HG03097 (cell line): ENCODE data around the gene SLC13A4.

Source experiments
- ATAC-seq: cut with Tn5 transposase; IDR thresholded peaks from one replicate; pipeline ENCODE4 v1.9.1; 2021; ENCODE audit not compliant: unreplicated experiment, low FRiP score

The SLC13A4 gene

DNA sequence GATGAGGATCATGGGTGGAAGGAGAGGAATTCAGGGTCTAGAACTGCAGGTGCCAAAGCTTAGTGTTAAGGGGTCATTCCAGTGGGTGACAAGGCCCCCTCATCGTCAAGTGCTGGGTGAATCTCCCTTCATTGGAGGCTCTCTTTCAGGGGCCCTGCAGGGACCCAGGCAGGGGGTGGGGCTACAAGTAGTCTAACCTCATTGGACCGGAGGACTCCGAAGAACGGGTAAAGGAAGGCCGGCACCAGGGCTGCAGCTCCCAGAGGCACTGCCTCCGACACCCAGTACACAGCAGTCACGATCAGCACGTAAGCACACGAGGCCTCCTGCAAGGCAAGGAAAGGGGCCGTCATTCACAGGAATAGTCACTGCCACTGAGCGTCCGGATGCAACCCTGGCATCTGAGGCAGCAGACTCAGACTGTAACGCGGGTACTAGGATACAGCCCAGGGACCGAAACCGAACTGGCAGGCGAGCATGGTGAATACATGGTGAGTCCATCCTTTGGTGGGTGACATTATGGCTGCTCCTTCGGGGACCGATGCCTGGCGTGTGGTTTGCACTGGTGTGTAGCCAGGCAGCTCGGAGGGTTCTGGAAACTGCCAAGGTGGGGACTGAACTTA, 6.7 kb downstream of the SLC13A4 start:
- no peak for ATAC-seq

GRCh38 chr7:135719688-135720087, 8.3 kb downstream of the SLC13A4 start:
- no peak for ATAC-seq

DNA sequence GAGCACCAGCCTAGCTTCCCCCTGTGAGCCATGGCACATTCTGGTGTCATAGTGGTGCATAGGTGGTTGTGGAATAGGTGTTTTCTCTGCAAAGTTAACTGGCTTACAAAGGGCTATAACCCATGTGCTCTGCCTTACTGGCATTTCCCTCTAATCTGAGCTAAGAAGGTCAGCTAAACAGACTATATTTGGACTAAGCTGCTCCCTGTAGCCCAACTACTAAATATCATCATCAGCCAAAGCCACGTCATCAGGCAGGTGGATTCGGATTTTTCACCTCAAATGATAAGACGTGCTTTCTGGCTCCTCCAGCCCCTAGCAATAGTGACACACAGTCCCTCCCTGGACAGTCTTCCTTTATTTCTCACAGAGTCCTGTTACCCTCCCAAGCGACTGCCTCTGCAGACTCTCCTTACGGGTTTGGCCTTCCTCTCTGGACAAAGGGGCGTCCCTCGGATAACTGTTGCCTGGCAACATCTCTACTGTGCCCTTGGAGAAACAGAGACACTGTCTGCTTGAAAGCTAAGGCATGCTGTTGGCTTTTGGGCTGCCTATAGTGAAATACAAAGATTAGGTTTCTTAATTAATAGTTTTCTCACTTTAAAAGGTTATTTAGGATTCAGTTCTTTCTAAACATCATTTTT, 9.1 kb downstream of the SLC13A4 start:
- ATAC-seq: no peak

GRCh38 chr7:135718219-135718618, 9.8 kb downstream of the SLC13A4 start:
- ATAC-seq: no peak

DNA sequence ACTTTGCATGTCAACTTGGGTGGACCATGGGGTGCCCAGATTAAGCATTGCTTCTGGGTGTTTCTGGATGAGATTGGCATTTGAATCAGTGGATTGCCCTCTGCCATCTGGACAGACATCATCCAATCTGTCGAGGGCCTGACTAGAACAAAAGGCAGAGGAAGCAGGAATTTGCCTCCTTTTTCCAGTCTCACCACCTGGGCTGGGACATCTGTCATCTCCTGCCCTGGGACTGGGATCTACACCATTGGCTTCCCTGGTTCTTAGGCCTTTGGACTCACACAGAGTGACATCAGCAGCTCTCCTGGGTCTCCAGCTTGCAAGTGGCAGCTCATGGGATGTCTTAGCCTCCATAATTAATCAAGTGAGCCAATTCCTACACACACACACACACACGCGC, 10.3 kb downstream of the SLC13A4 start:
- no peak for ATAC-seq

GRCh38 chr7:135716677-135717238, 11.2 kb downstream of the SLC13A4 start:
- ATAC-seq: no peak

DNA sequence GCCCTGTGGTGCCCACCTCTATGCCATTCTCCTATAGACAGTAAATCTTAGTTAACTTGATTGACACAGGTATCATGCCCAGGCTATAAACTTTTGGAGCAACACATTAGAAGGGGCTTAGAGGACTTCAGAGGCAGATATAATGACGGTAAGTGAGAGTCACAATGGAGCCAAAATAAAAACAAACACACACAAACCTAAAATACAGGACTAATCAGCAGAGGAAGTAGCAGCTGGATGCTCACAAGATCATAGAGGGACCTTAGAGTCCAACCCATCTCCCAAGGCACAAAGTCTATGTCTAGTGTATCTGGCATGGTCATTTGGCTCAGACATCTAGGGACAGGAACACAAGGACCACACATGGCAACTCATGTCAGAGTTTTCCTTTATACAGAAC, 12.3 kb downstream of the SLC13A4 start:
- no peak for ATAC-seq

- ATAC-seq: no peak
Observed at GRCh38 chr7:135715055-135715522, 12.9 kb downstream of the SLC13A4 start.

- ATAC-seq: no peak
Observed at GRCh38 chr7:135714534-135715009, 13.4 kb downstream of the SLC13A4 start.

- no peak for ATAC-seq
Observed at GRCh38 chr7:135713836-135714470, 14.0 kb downstream of the SLC13A4 start.

DNA sequence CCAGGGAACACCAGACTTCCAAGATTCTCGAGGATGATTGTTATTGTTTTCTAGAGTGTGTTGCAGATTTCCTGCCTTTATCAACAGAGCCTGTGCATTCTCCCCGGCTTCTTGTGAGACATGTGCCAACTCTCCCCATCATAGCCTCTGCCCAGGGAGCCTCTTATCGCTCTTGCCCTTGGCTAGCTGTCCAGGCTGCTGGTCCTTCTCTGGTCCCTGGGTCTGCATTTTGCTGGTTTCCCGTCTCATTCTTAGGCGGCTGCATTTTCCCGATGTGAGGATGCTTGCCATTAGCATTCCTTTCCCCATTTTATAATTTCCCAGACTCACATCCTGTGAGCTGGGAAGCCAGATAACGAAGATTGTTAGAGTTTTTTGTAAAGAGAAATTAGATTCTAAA, 15.2 kb downstream of the SLC13A4 start:
- ATAC-seq: no peak

GRCh38 chr7:135712182-135712782, 15.7 kb downstream of the SLC13A4 start:
- ATAC-seq: no peak

DNA sequence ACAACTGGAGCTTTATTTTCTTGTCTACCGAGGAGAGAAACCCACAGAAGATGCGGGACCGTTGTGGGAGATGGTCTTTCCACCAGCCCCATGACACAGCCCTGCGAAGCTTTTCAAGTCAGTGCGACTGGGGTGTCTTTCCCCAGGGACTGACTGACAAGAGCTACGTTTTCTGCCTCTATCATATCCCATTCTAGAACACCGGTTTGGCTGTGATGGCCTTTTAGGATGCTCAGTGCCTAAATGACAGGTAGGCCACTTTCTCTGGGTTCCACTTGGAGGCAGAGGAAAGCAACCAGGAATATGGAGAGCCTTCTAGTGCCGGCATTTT, 16.9 kb downstream of the SLC13A4 start:
- no peak for ATAC-seq

GRCh38 chr7:135710417-135711138, 17.4 kb downstream of the SLC13A4 start:
- ATAC-seq: no peak

DNA sequence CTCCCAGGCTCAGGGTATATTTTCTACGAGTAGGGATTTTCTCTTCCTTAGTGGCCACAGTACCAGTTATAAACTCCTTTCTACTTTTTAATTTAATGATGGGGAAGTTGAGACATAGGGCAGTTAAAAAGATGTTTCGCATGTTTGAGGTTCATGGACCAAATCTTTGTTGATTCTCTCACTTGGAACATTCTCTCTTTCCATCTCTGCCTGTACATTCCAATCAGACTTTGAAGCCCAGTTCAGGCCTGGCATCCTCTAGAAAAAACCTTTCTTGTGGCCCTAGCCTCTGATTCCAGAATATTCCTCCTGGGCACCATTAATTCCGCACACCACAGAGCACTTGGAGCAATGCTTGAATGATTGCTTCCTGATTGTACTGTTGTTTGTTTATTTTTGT, 18.5 kb downstream of the SLC13A4 start:
- ATAC-seq: no peak

- no peak for ATAC-seq
Observed at GRCh38 chr7:135708041-135708440, 19.9 kb downstream of the SLC13A4 start.

GRCh38 chr7:135707570-135707966, 20.4 kb downstream of the SLC13A4 start:
- no peak for ATAC-seq

GRCh38 chr7:135706858-135707569, 21.0 kb downstream of the SLC13A4 start:
- ATAC-seq: no peak

- ATAC-seq: no peak
Observed at GRCh38 chr7:135706038-135706742, 21.8 kb downstream of the SLC13A4 start.
